Middle frontal gyrus (tissue), 1 donor: ENCODE data around the gene NFS1.
"Not testable (repeated sequence)": the region's sequence is repeated elsewhere in the genome, so short reads cannot be mapped to it uniquely, and the experiment has no call there.

Experiments
- DNase-seq: peaks from one replicate; pipeline ENCODE4 v3.0.0-alpha.2; 2015; ENCODE audit warnings: low spot score; ENCODE audit errors: extremely low spot score

NFS1 gene

DNA sequence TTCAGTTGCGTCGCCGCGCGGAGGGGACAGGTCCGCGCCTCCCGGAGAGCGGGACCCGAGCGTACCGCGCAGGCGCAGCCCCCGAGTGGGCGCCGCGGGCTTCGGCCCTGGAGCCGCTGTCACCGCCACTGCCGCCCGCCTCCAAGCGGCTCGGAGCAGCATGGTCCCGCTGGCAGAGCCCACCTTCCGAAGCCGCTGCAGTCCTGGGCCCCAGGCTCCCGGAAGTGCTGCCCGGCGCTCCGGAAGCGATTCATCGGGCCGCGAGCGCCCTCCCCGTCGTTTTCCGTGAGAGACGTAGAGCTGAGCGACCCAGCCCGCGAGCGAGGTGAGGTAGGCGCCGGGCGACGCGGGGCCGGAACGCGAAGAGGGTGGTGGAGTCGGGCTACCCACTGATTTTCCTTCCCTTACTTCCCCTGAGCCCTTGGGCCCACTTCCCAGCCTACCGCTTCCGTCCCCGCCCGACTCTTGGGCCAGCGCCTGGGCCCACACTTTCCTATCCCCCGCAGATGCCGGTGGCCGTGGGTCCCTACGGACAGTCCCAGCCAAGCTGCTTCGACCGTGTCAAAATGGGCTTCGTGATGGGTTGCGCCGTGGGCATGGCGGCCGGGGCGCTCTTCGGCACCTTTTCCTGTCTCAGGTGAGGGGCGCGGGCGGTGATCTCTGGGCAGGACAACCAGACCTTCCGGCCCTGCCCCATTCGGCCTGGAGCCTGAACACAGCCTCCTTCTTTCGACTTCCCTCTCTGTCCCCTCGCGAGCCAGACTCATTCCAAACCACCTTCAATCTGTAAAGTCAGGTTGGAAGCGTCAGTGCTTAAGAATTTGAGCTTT is at the start of gene NFS1, which contains the start of gene ROMO1:
Gene NFS1 (minus strand): TSS at position 226 of the 830 bp plus-strand sequence. CDS start 64 bp downstream, at position 162.
Gene ROMO1 (plus strand): TSS at position 279 of the 830 bp plus-strand sequence. CDS start 228 bp downstream, at position 507.
- peak; percentile 85 for DNase-seq

GRCh38 chr20:35744492-35744841 is 45.3 kb upstream of the NFS1 start:
- DNase-seq = not testable (repeated sequence)

DNA sequence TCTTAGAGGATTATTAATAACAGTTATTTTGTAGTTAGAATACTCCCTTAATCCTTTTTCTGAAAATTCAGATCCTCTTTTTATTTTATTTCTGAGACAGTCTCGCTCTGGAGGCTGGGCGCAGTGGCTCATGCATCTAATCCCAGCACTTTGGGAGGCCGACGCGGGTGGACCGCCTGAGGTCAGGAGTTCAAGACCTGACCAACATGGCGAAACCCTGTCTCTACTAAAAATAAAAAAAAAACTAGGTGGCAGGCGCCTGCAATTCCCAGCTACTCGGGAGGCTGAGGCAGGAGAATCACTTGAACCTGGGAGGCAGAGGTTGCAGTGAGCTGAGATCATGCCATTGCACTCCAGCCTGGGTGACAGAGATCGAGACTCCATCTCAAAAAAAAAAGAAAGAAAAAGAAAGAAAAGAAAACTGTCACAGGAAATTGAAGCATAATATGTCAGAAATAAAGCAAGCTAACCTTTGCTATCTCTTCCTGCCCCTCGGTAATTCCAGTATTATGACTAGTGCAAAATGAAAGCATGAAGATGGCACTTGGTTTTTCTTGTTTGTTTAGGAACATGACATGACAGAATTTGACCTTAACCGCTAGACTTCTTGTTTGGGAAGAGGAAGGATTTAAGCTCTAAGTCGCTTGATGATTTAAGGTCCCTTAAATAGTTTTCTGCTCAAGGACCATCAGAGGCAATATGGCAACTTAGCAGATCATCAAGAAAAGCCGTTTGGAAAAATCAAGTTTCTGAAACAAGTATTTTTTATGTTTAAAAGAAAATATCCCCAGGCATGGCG is 44.7 kb upstream of the NFS1 start:
- no peak for DNase-seq

GRCh38 chr20:35742741-35743523 is 43.8 kb upstream of the NFS1 start:
- DNase-seq = no peak

DNA sequence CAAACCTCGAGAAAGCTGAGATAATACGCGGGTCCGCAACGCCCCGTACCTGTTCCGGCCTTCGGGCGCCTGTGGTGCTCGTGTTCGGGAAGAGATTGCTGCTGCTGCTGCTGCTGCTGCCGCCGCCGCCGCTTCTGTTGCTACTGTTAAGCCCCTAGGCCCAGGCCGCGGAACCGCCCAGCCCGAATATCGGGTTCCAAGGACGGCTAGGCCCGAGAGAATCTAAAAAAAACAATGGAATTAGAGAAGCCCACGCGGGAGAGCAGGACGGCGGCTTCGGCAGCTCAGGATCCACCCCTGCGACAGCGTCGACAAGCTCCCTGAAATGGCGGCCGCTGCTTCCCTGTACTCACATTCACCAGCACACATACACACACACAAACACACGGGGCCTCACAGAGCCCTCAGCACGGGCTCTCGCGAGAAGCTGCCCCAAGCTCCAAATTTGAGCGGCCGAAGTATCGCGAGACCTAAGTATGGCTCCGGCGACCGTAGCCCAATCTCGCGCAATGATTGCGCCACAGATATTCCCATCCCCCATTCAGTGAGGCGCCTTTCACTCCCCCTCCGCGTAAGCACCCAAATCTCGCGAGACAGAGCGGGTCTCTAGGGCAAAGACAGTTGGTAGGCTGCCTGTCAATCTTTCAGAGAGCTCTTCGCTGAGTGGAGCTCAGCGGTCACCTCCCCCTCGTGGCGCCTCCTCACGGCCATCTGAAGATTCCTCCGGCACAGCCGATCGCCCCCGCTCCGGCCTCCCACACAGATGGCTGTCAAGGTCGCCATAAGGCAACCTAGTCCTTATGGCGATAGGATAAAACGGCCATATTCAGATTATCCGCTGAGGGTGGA is 43.0 kb upstream of the NFS1 start, which contains the start of gene RBM39:
Gene RBM39 (minus strand): TSS at position 369 of the 849 bp plus-strand sequence. CDS start 1,386 bp downstream, outside the sequence.
- peak; percentile 100 for DNase-seq

- DNase-seq = no peak
Measured at GRCh38 chr20:35739294-35740163, 40.4 kb upstream of the NFS1 start.

DNA sequence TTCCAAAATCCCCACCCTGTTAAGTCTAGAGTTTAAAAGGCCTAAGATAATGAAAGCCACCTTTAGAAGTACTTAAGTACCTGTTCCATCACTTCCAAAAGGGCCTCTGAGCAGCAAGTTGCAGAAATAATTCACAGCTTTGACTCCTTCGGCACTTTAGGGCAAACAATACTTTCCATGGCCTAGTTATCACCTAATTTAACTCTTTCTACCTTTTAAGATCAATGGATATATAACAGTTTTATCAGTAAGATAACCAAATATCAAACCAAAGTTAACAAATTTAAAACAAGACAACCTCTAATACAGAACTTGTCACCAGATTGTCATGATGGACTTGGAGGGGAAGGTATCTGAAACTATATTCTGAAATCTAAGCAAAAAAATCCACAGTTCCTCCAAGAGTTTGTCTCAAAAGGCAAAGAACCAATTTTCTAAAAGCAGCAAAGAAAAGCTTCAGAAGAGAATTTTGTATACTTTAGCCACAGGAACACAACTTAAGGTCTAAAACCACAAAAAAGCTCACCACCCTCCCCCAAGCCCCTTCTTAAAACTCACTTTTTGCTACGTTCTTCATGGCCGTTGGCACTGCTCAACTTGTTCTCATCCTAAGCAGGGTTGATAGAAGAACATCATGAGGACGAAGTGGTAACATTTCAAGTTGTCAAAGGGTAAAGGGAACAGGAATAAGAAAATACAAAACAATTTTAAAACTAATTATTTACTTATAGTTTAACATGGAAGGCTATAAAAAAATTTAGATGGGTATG is 39.4 kb upstream of the NFS1 start:
- no peak for DNase-seq

GRCh38 chr20:35737865-35738333 is 38.7 kb upstream of the NFS1 start:
- DNase-seq = no peak

- DNase-seq = no peak
Measured at GRCh38 chr20:35735826-35736470, 36.8 kb upstream of the NFS1 start.

- no peak for DNase-seq
Measured at GRCh38 chr20:35734777-35735649, 35.9 kb upstream of the NFS1 start.

GRCh38 chr20:35734374-35734773 is 35.2 kb upstream of the NFS1 start:
- DNase-seq = no peak

DNA sequence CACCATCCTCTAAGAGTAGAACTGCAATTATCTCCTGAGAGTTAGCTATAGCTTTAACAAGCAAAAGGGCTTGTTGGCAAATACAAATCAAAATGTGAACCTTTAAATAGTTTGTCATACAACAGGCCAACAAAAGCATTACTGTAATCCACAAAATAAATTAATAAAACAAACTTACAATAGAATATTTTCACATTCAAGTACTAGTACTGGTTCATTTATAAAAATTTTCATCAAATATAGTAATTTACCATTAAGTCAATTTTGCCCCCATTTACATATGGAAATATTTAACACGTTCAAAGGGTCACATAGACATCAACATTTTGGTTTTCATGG is 33.5 kb upstream of the NFS1 start:
- DNase-seq = no peak

- DNase-seq = no peak
Measured at GRCh38 chr20:35731862-35732643, 32.9 kb upstream of the NFS1 start.

DNA sequence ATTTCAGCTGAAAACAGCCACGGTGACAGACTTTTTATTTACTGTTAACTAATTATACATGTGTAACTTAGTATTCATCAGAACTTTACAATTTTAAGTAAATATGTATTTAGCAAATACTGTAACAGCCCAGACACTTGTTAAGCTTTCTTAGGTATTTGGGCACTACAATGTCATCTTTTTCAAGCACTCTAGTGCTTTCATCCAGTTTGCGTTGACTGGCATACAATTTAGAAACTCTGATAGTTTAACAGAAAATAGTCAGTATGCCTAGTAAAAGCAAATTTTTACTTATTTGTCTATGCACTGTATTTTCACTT is 32.3 kb upstream of the NFS1 start:
- no peak for DNase-seq

- no peak for DNase-seq
Measured at GRCh38 chr20:35730583-35731468, 31.7 kb upstream of the NFS1 start.
